ENCODE data around the gene PUS1. TPM values are rescaled to one million over a fixed set of nuclear protein-coding genes. Genes with fewer than 3 reads are reported as not detected.

The PUS1 gene
- total and polyA plus RNA-seq, 2 donors (not counting 1 experiment from before 2014, with no cell fraction given): 50.1 to 99.5 TPM

- DNase-seq: no peak
- Mint-ChIP-seq H3K27me3 (no peaks in the 10 kb centered on the region), H3K27ac (peak overlapping the region; percentile 88), H3K4me1 (peaks cover 22% of the 10 kb centered on the region), H3K9me3 (ENCODE audit: insufficient read depth) (no peaks in the 10 kb centered on the region), H3K4me3 (peak overlapping the region; percentile 91)
- ATAC-seq (ENCODE audit: low read depth): no peak
- Histone ChIP-seq H3K36me3 (replicated peaks in 1 of 2; ENCODE audit: control extremely low read depth in 1 of 2, control insufficient read depth in 1 of 2, extremely low read depth in 1 of 2, insufficient read depth in 2 of 2, low read length in 1 of 2) (peaks cover 2 to 8% of the 10 kb centered on the region in 2 experiments), H3K4me2 (replicated peaks; ENCODE audit: low read depth, low read length, poor library complexity, severe bottlenecking) (peak overlapping the region; percentile 98), H3K4me3 (ENCODE audit: control extremely low read depth in 1 of 5, extremely low read depth in 1 of 5, insufficient read depth in 1 of 5, low read depth in 2 of 5, low read length in 4 of 5) (peak overlapping the region; percentile 49 to 71 (median 59)), H4K20me1 (ENCODE audit: control insufficient read depth, insufficient read depth, low read length, poor library complexity, severe bottlenecking) (peaks cover 36% of the 10 kb centered on the region), H3K27me3 (replicated peaks in 1 of 4; ENCODE audit: control extremely low read depth in 1 of 4, control insufficient read depth in 3 of 4, insufficient read depth in 4 of 4, low read length in 3 of 4) (no peaks in the 10 kb centered on the region), H3K79me2 (ENCODE audit: control insufficient read depth, insufficient read depth, low read length) (peaks cover 46% of the 10 kb centered on the region), H3K9me3 (ENCODE audit: control extremely low read depth in 1 of 3, control insufficient read depth in 2 of 3, insufficient read depth in 1 of 3, low read length in 2 of 3) (peaks cover 0 to 4% (median 0%) of the 10 kb centered on the region in 3 donors), H3K27ac (ENCODE audit: low read length in 2 of 2) (peak overlapping the region; percentile 6 to 69), H3K9ac (ENCODE audit: low read length) (peak overlapping the region; percentile 72), H3K4me1 (ENCODE audit: control insufficient read depth in 2 of 2, insufficient read depth in 2 of 2, low read length in 2 of 2) (peaks cover 18 to 23% of the 10 kb centered on the region in 2 donors), H2AFZ (ENCODE audit: insufficient read depth, low read depth, low read length, poor library complexity, severe bottlenecking) (peak overlapping the region; percentile 73)
- ChIA-PET CTCF (no interaction called here), POLR2A (interaction anchor here (1.0 to 2.1 kb wide), 2 partner anchors 29 to 33 kb away, joined by 7 read pairs; partner anchors contain the start of gene PUS1)
- TF ChIP-seq, protein P1, sequence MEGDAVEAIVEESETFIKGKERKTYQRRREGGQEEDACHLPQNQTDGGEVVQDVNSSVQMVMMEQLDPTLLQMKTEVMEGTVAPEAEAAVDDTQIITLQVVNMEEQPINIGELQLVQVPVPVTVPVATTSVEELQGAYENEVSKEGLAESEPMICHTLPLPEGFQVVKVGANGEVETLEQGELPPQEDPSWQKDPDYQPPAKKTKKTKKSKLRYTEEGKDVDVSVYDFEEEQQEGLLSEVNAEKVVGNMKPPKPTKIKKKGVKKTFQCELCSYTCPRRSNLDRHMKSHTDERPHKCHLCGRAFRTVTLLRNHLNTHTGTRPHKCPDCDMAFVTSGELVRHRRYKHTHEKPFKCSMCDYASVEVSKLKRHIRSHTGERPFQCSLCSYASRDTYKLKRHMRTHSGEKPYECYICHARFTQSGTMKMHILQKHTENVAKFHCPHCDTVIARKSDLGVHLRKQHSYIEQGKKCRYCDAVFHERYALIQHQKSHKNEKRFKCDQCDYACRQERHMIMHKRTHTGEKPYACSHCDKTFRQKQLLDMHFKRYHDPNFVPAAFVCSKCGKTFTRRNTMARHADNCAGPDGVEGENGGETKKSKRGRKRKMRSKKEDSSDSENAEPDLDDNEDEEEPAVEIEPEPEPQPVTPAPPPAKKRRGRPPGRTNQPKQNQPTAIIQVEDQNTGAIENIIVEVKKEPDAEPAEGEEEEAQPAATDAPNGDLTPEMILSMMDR (IDR thresholded peaks at IDR 0.05): no peak
- no peak for TF ChIP-seq EZH2 (IDR thresholded peaks at IDR 0.05; ENCODE audit: borderline replicate concordance, insufficient read depth, low read depth, low read length, poor library complexity, severe bottlenecking)
- 2% methylated on average over 51 of the region's 54 CpGs for WGBS (ENCODE audit: insufficient coverage)
- intact Hi-C loops (cut with micrococcal nuclease): loop anchor here (1.0 to 10.0 kb wide), 5 partner anchors 34 to 187 kb away; partner anchors contain the start of genes EP400, PUS1 and SFSWAP
Measured at GRCh38 chr12:131894981-131895639, 34.0 kb upstream of the PUS1 start.

- Histone ChIP-seq H3K4me2 (replicated peaks; ENCODE audit: low read depth, low read length, poor library complexity, severe bottlenecking) (peak overlapping the region; percentile 98), H3K79me2 (ENCODE audit: control insufficient read depth, insufficient read depth, low read length) (peaks cover 52% of the 10 kb centered on the region), H2AFZ (ENCODE audit: insufficient read depth, low read depth, low read length, poor library complexity, severe bottlenecking) (peak overlapping the region; percentile 73), H3K27me3 (replicated peaks in 1 of 4; ENCODE audit: control extremely low read depth in 1 of 4, control insufficient read depth in 3 of 4, insufficient read depth in 4 of 4, low read length in 3 of 4) (no peaks in the 10 kb centered on the region), H3K9me3 (ENCODE audit: control extremely low read depth in 1 of 3, control insufficient read depth in 2 of 3, insufficient read depth in 1 of 3, low read length in 2 of 3) (peaks cover 0 to 4% (median 0%) of the 10 kb centered on the region in 3 donors), H3K27ac (ENCODE audit: low read length in 2 of 2) (peak overlapping the region; percentile 6 to 69), H3K9ac (ENCODE audit: low read length) (peak overlapping the region; percentile 72), H3K36me3 (replicated peaks in 1 of 2; ENCODE audit: control extremely low read depth in 1 of 2, control insufficient read depth in 1 of 2, extremely low read depth in 1 of 2, insufficient read depth in 2 of 2, low read length in 1 of 2) (peaks cover 2 to 10% of the 10 kb centered on the region in 2 experiments), H3K4me1 (ENCODE audit: control insufficient read depth in 2 of 2, insufficient read depth in 2 of 2, low read length in 2 of 2) (peaks cover 18 to 23% of the 10 kb centered on the region in 2 donors), H4K20me1 (ENCODE audit: control insufficient read depth, insufficient read depth, low read length, poor library complexity, severe bottlenecking) (peaks cover 42% of the 10 kb centered on the region), H3K4me3 (ENCODE audit: control extremely low read depth in 1 of 5, extremely low read depth in 1 of 5, insufficient read depth in 1 of 5, low read depth in 2 of 5, low read length in 4 of 5) (peak overlapping the region; percentile 49 to 71 (median 59))
- POLR2A ChIA-PET: interaction anchor here (1.0 to 2.1 kb wide), 2 partner anchors 28 to 33 kb away, joined by 7 read pairs; partner anchors contain the start of gene PUS1
- Mint-ChIP-seq H3K4me3 (peak overlapping the region; percentile 91), H3K27ac (peak overlapping the region; percentile 88), H3K27me3 (no peaks in the 10 kb centered on the region), H3K4me1 (peaks cover 24% of the 10 kb centered on the region), H3K9me3 (ENCODE audit: insufficient read depth) (no peaks in the 10 kb centered on the region)
- intact Hi-C loops (cut with micrococcal nuclease): loop anchor here (1.0 to 10.0 kb wide), 4 partner anchors 28 to 187 kb away; partner anchors contain the start of gene SFSWAP
- TF ChIP-seq, protein P1 (IDR thresholded peaks at IDR 0.05): no peak
- no peak for TF ChIP-seq EZH2 (IDR thresholded peaks at IDR 0.05; ENCODE audit: borderline replicate concordance, insufficient read depth, low read depth, low read length, poor library complexity, severe bottlenecking)
- no peak for DNase-seq
- 1% methylated on average over 9 of the region's 12 CpGs for WGBS (ENCODE audit: insufficient coverage)
- CTCF ChIA-PET: interaction anchor here (1.7 kb wide), 1 partner anchor 28 kb away, joined by 4 read pairs; no protein-coding TSS in a partner anchor
- ATAC-seq (ENCODE audit: low read depth): no peak
Measured at GRCh38 chr12:131895640-131896079, 33.4 kb upstream of the PUS1 start.
